Measurements from ENCODE around the gene MERTK.

DNA sequence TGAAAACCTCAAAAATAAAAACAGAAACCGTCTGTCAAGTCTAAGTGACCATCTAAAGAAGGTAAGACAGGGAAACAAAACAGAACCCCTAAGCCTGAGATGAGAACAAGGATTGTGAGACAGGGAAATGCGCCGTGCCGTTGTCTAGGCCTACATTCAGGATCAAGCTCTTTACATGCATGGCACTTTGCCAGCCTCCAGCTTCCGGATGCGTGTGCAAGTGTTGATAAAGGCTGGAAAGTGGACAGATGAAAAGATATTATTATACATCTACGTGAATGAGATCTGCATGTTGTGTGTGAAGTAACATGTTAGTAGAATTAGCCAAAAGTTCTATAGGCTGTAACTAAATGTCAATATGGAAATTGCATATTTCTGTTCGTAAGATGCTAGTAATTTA, 128.1 kb downstream of the MERTK start:
- TF ChIP-seq GATA2 (IDR thresholded peaks at IDR 0.05; ENCODE audit: low read depth, low read length) (peak; percentile 92), GATA3 (IDR thresholded peaks at IDR 0.05; ENCODE audit: low read depth, low read length) (peak; percentile 84)

All from SH-SY5Y (cell line).